Thymus (tissue), 11 donors: ENCODE results near the gene RHOA. TPM values are rescaled to one million over a fixed set of nuclear protein-coding genes. Genes with fewer than 3 reads are reported as not detected.
"Not testable (repeated sequence)": the region's sequence is repeated elsewhere in the genome, so short reads cannot be mapped to it uniquely, and the experiment has no call there.

Source experiments
- DNase-seq, 9 donors: peaks; one replicate each; pipeline ENCODE4 v3.0.0-alpha.2; 2013; ENCODE audit warnings: low spot score in 9 of 9, low read depth in 6 of 9, missing footprints in 1 of 9
- H3K27ac ChIP-seq, 2 donors: one replicate each; pipeline ENCODE4 v1.5.1; 2013; ENCODE audit warnings: control low read depth in 1 of 2, low read depth in 1 of 2, low read length in 1 of 2, mild to moderate bottlenecking in 1 of 2, moderate library complexity in 1 of 2
- H3K27me3 ChIP-seq, 2 donors: one replicate each; pipeline ENCODE4 v1.5.1; 2013; ENCODE audit warnings: low read length in 1 of 2; ENCODE audit not compliant: control insufficient read depth in 2 of 2, insufficient read depth in 1 of 2
- H3K36me3 ChIP-seq, 2 donors: one replicate each; pipeline ENCODE4 v1.5.1; 2013; ENCODE audit warnings: low read length in 1 of 2, mild to moderate bottlenecking in 1 of 2, moderate library complexity in 1 of 2; ENCODE audit not compliant: control insufficient read depth in 2 of 2, insufficient read depth in 2 of 2
- H3K4me1 ChIP-seq, 2 donors: one replicate each; pipeline ENCODE4 v1.5.1; 2013; ENCODE audit warnings: low read length in 2 of 2; ENCODE audit not compliant: control insufficient read depth in 2 of 2, insufficient read depth in 2 of 2
- H3K4me3 ChIP-seq, 2 donors: one replicate each; pipeline ENCODE4 v1.5.1; 2013; ENCODE audit warnings: low read length in 2 of 2, control low read depth in 1 of 2, mild to moderate bottlenecking in 1 of 2
- H3K9me3 ChIP-seq, 2 donors: one replicate each; pipeline ENCODE4 v1.5.1; 2013; ENCODE audit warnings: low read length in 1 of 2, mild to moderate bottlenecking in 1 of 2; ENCODE audit not compliant: control insufficient read depth in 2 of 2, insufficient read depth in 1 of 2
- WGBS: extraction: QIAGEN DNeasy Blood & Tissue Kit; methylation state at CpG from one replicate; pipeline ENCODE4 v1.1.7; 2013; 5-methylcytosine and 5-hydroxymethylcytosine counted together
- polyA plus RNA-seq: library from polyadenylated mRNA; stranded (reverse); fragments of 200-250 nt; gene quantifications from one replicate; pipeline ENCODE4 v1.2.3, GENCODE V29; 2013
- total RNA-seq: library from RNA; stranded (reverse); fragments of 120-200 nt; gene quantifications from one replicate; pipeline ENCODE4 v1.2.4, GENCODE V29; 2013
- donor health status: healthy.

RHOA gene
- total and polyA plus RNA-seq, 2 donors = 202 to 368 TPM

DNA sequence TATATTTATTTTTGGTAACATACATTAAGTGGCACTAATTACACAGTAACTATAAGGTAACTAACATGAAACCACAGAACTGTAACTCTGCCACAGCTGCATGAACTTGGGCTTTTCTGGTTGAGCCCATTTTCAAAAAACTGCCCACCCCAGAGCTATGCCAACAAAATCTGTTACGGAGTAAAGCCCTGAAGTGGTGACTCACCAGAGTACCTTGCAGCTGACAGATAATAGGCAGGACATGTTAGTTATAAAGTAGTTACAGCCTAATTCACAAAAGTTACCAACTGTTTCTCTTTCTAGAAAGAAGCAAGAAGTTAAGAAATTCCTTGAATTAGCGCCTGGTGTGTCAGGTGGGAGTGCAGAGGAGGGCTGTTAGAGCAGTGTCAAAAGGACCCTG, 52.2 kb downstream of the RHOA start:
- WGBS = 98% methylated on average over 2 of the region's 2 CpGs
- Histone ChIP-seq H3K36me3 (peaks cover 61 to 65% of the 10 kb centered on the region in 2 donors), H3K27me3 (no peaks in the 10 kb centered on the region), H3K4me3 (no peak overlapping the region), H3K4me1 (peaks cover 0 to 36% of the 10 kb centered on the region in 2 donors), H3K27ac (peak overlapping the region in 1 of 2 donors; percentile 5), H3K9me3 (no peaks in the 10 kb centered on the region)
- no peak for DNase-seq

DNA sequence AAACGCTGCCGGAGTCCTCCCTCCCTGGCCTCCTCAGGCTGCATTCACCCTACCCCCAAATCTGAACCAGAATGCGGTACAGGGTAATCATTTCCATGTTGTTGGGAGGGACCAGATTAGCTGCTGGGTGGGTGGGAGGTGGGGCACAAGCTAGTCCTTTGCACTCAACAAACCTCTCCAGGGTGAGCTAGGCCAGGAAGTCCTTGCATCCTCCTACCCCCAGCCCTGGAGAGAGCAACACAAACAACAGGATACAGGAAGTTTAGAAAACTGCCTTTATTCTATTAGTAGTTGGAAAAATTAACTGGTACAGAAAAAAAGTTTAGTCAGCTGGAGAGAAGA, 52.9 kb downstream of the RHOA start:
- 69% methylated on average over 3 of the region's 3 CpGs for WGBS
- Histone ChIP-seq H3K27me3 (no peaks in the 10 kb centered on the region), H3K36me3 (peaks cover 57 to 65% of the 10 kb centered on the region in 2 donors), H3K4me1 (peaks cover 0 to 36% of the 10 kb centered on the region in 2 donors), H3K4me3 (peak overlapping the region; percentile 68 to 76), H3K27ac (peak overlapping the region; percentile 91 to 94), H3K9me3 (no peaks in the 10 kb centered on the region)
- DNase-seq = no peak

- Histone ChIP-seq H3K4me3 (peak within 1 kb of the TSS; percentile 68 to 76), H3K36me3 (peaks cover 52 to 60% of the 10 kb centered on the region in 2 donors), H3K27me3 (no peaks in the 10 kb centered on the region), H3K4me1 (peaks cover 0 to 36% of the 10 kb centered on the region in 2 donors), H3K27ac (peak within 1 kb of the TSS; percentile 91 to 94), H3K9me3 (no peaks in the 10 kb centered on the region)
- WGBS = 4% methylated on average over 46 of the region's 46 CpGs
- peak; percentile 36 to 90 (median 70) for DNase-seq
These were observed 53.4 kb downstream of the RHOA start, which contains the start of gene GPX1 for GRCh38 chr3:49358217-49358883. Gene GPX1, minus strand, starts transcription at chr3:49358353. Its CDS starts 75 bp downstream, at chr3:49358278.

DNA sequence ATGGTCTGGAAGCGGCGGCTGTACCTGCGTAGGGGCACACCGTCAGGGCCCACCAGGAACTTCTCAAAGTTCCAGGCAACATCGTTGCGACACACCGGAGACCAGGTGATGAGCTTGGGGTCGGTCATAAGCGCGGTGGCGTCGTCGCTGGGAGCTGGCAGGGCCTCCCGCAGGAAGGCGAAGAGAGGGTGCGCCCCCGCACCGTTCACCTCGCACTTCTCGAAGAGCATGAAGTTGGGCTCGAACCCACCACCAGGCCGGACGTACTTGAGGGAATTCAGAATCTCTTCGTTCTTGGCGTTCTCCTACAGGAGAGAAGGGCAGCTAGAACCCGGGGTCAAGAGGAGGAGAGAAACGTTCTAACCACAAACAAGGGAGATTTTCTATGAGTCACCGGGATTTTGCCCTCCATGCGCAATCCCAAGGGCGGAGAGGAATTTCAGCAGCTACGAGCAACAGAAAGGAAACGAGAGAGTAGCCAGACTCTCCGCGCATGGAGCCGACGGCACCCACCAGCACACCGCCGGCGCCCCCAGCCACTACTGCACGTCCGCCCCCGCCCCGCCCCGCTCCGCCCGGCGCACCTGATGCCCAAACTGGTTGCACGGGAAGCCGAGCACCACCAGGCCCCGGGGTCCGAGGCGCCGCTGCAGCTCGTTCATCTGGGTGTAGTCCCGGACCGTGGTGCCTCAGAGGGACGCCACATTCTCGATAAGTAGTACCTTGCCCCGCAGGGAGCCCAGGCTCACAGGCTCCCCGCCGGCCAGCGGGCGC, 54.1 kb downstream of the RHOA start:
- 4% methylated on average over 63 of the region's 63 CpGs for WGBS
- H3K9me3 ChIP-seq, H3K27me3 ChIP-seq: not testable (repeated sequence)
- Histone ChIP-seq H3K4me3 (peak overlapping the region; percentile 68 to 76), H3K27ac (peak overlapping the region; percentile 91 to 94), H3K36me3 (peaks cover 52 to 56% of the 10 kb centered on the region in 2 donors), H3K4me1 (peaks cover 0 to 35% of the 10 kb centered on the region in 2 donors)
- peak in 4 of 9 donors; percentile 24 to 55 (median 32) for DNase-seq

GRCh38 chr3:49357095-49357442, 54.7 kb downstream of the RHOA start:
- peaks cover 48 to 50% of the 10 kb centered on the region in 2 donors for H3K36me3 ChIP-seq
- 28% methylated on average over 8 of the region's 10 CpGs for WGBS
- peak in 2 of 9 donors; percentile 22 to 50 for DNase-seq
- H3K27me3 ChIP-seq, H3K9me3 ChIP-seq: not testable (repeated sequence)
- H3K4me1 ChIP-seq = peaks cover 0 to 34% of the 10 kb centered on the region in 2 donors
- peak overlapping the region; percentile 68 to 76 for H3K4me3 ChIP-seq
- peak overlapping the region in 1 of 2 donors; percentile 91 for H3K27ac ChIP-seq

GRCh38 chr3:49352890-49353421, 58.8 kb downstream of the RHOA start:
- peaks cover 10 to 16% of the 10 kb centered on the region in 2 donors for H3K36me3 ChIP-seq
- H3K27ac ChIP-seq = peak overlapping the region in 1 of 2 donors; percentile 53
- no peak for DNase-seq
- peaks cover 0 to 31% of the 10 kb centered on the region in 2 donors for H3K4me1 ChIP-seq
- WGBS = 98% methylated on average over 5 of the region's 5 CpGs
- H3K9me3 ChIP-seq = no peaks in the 10 kb centered on the region
- H3K4me3 ChIP-seq = no peak overlapping the region
- H3K27me3 ChIP-seq = no peaks in the 10 kb centered on the region

- Histone ChIP-seq H3K9me3 (no peaks in the 10 kb centered on the region), H3K36me3 (peaks cover 10 to 16% of the 10 kb centered on the region in 2 donors), H3K27ac (peak overlapping the region in 1 of 2 donors; percentile 49), H3K4me3 (no peak overlapping the region), H3K4me1 (peaks cover 0 to 26% of the 10 kb centered on the region in 2 donors), H3K27me3 (no peaks in the 10 kb centered on the region)
- no peak for DNase-seq
- WGBS = 93% methylated on average over 2 of the region's 2 CpGs
These were observed 59.5 kb downstream of the RHOA start for GRCh38 chr3:49352281-49352680.

DNA sequence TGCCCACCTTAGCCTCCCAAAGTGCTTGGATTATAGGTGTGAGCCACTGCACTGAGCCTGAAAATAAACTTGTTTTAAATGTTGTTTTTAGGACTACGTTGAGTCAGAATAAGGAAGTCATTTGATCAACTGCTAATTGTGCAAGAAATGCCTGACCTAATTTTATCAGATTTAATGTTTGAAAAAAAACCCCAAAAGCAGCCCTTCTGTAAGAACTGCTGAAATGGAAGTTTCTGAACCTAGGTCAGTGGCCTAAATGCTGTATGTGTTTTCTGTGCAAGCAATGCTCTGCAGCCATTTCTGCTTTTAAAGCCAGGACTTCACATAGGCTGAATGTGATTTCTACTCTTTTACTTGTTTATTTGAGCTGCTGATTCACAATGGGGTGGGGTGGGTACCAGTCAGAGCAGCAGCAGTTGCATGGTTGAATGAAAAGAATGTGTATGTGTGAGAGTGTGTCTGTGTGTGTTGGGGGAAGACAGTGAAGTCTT, 60.2 kb downstream of the RHOA start:
- peaks cover 9 to 14% of the 10 kb centered on the region in 2 donors for H3K36me3 ChIP-seq
- H3K4me1 ChIP-seq = peaks cover 0 to 22% of the 10 kb centered on the region in 2 donors
- peak overlapping the region in 1 of 2 donors; percentile 52 for H3K27ac ChIP-seq
- H3K27me3 ChIP-seq = no peaks in the 10 kb centered on the region
- H3K4me3 ChIP-seq = no peak overlapping the region
- no peak for DNase-seq
- H3K9me3 ChIP-seq = no peaks in the 10 kb centered on the region
- 42% methylated on average over 1 of the region's 1 CpG for WGBS
